ENCODE measurements around the gene ADIRF. TPM values are rescaled to one million over a fixed set of nuclear protein-coding genes. Genes with fewer than 3 reads are reported as not detected.
"Not testable (repeated sequence)": the region's sequence is repeated elsewhere in the genome, so short reads cannot be mapped to it uniquely, and the experiment has no call there.

ADIRF gene
- total and polyA plus RNA-seq, 2 donors (not counting 1 experiment from before 2014, with no cell fraction given): not detected

DNA sequence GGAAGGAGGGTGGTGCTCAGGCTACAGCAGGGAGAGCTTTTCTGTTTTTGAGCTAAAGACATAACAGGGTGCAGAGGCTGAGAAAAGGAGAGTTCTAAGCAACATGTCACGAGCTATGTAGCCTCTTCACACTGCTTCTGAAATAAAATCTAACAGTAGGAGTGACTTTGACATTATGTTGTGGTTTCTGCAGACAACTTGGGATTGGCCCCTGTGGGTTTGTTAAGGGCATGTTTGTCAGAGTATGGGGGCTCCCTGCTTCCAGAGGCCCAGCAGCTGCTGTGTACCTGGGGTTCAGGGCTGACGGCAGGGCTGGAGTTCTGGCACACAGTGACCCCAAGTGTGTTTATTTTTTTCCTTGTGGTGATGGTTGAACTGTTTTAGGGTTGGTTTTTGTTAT, 35.6 kb upstream of the ADIRF start:
- Histone ChIP-seq H3K4me2 (replicated peaks; ENCODE audit: low read depth, low read length, poor library complexity, severe bottlenecking) (no peak overlapping the region), H2AFZ (ENCODE audit: insufficient read depth, low read depth, low read length, poor library complexity, severe bottlenecking) (no peak overlapping the region), H3K79me2 (ENCODE audit: control insufficient read depth, insufficient read depth, low read length) (no peaks in the 10 kb centered on the region), H3K4me1 (ENCODE audit: control insufficient read depth in 2 of 2, insufficient read depth in 2 of 2, low read length in 2 of 2) (no peaks in the 10 kb centered on the region), H3K36me3 (replicated peaks in 1 of 2; ENCODE audit: control extremely low read depth in 1 of 2, control insufficient read depth in 1 of 2, extremely low read depth in 1 of 2, insufficient read depth in 2 of 2, low read length in 1 of 2) (no peaks in the 10 kb centered on the region), H3K27ac (ENCODE audit: low read length in 2 of 2) (no peak overlapping the region), H3K4me3 (ENCODE audit: control extremely low read depth in 1 of 5, extremely low read depth in 1 of 5, insufficient read depth in 1 of 5, low read depth in 2 of 5, low read length in 4 of 5) (no peak overlapping the region), H3K9me3 (ENCODE audit: control extremely low read depth in 1 of 3, control insufficient read depth in 2 of 3, insufficient read depth in 1 of 3, low read length in 2 of 3) (no peaks in the 10 kb centered on the region), H3K9ac (ENCODE audit: low read length) (no peak overlapping the region), H4K20me1 (ENCODE audit: control insufficient read depth, insufficient read depth, low read length, poor library complexity, severe bottlenecking) (no peaks in the 10 kb centered on the region), H3K27me3 (replicated peaks in 1 of 4; ENCODE audit: control extremely low read depth in 1 of 4, control insufficient read depth in 3 of 4, insufficient read depth in 4 of 4, low read length in 3 of 4) (no peaks in the 10 kb centered on the region)
- TF ChIP-seq, protein P1, sequence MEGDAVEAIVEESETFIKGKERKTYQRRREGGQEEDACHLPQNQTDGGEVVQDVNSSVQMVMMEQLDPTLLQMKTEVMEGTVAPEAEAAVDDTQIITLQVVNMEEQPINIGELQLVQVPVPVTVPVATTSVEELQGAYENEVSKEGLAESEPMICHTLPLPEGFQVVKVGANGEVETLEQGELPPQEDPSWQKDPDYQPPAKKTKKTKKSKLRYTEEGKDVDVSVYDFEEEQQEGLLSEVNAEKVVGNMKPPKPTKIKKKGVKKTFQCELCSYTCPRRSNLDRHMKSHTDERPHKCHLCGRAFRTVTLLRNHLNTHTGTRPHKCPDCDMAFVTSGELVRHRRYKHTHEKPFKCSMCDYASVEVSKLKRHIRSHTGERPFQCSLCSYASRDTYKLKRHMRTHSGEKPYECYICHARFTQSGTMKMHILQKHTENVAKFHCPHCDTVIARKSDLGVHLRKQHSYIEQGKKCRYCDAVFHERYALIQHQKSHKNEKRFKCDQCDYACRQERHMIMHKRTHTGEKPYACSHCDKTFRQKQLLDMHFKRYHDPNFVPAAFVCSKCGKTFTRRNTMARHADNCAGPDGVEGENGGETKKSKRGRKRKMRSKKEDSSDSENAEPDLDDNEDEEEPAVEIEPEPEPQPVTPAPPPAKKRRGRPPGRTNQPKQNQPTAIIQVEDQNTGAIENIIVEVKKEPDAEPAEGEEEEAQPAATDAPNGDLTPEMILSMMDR (IDR thresholded peaks at IDR 0.05): no peak
- no peak for TF ChIP-seq EZH2 (IDR thresholded peaks at IDR 0.05; ENCODE audit: borderline replicate concordance, insufficient read depth, low read depth, low read length, poor library complexity, severe bottlenecking)
- H3K9me3 Mint-ChIP-seq (ENCODE audit: insufficient read depth): no peaks in the 10 kb centered on the region
- POLR2A ChIA-PET: no interaction called here
- H3K27me3 Mint-ChIP-seq: no peaks in the 10 kb centered on the region
- ATAC-seq (ENCODE audit: low read depth) (no peak), DNase-seq (no peak)
- intact Hi-C loops (cut with micrococcal nuclease): loop anchor here (10.0 kb wide), 1 partner anchor 572 kb away; the partner anchor contains the start of gene MINPP1
- H3K4me3 Mint-ChIP-seq: no peak overlapping the region
- CTCF ChIA-PET: interaction anchor here (0.6 to 1.0 kb wide), 2 partner anchors 8 to 243 kb away, joined by 3 to 4 read pairs; no protein-coding TSS in a partner anchor
- no peaks in the 10 kb centered on the region for H3K4me1 Mint-ChIP-seq
- WGBS (ENCODE audit: insufficient coverage): 83% methylated on average over 1 of the region's 2 CpGs
- H3K27ac Mint-ChIP-seq: no peak overlapping the region

- H3K27me3 Mint-ChIP-seq; H3K4me1 Mint-ChIP-seq; H3K9me3 ChIP-seq (ENCODE audit: control extremely low read depth in 1 of 3, control insufficient read depth in 2 of 3, insufficient read depth in 1 of 3, low read length in 2 of 3); H3K9me3 Mint-ChIP-seq (ENCODE audit: insufficient read depth); H3K4me3 ChIP-seq (ENCODE audit: control extremely low read depth in 1 of 5, extremely low read depth in 1 of 5, insufficient read depth in 1 of 5, low read depth in 2 of 5, low read length in 4 of 5); H3K27me3 ChIP-seq (replicated peaks in 1 of 4; ENCODE audit: control extremely low read depth in 1 of 4, control insufficient read depth in 3 of 4, insufficient read depth in 4 of 4, low read length in 3 of 4); H2AFZ ChIP-seq (ENCODE audit: insufficient read depth, low read depth, low read length, poor library complexity, severe bottlenecking); H3K9ac ChIP-seq (ENCODE audit: low read length); POLR2A ChIA-PET; H3K27ac Mint-ChIP-seq; H3K4me1 ChIP-seq (ENCODE audit: control insufficient read depth in 2 of 2, insufficient read depth in 2 of 2, low read length in 2 of 2); H3K4me2 ChIP-seq (replicated peaks; ENCODE audit: low read depth, low read length, poor library complexity, severe bottlenecking); H3K27ac ChIP-seq (ENCODE audit: low read length in 2 of 2); H3K79me2 ChIP-seq (ENCODE audit: control insufficient read depth, insufficient read depth, low read length); DNase-seq; ATAC-seq (ENCODE audit: low read depth); H4K20me1 ChIP-seq (ENCODE audit: control insufficient read depth, insufficient read depth, low read length, poor library complexity, severe bottlenecking); H3K4me3 Mint-ChIP-seq; CTCF ChIA-PET; H3K36me3 ChIP-seq (replicated peaks in 1 of 2; ENCODE audit: control extremely low read depth in 1 of 2, control insufficient read depth in 1 of 2, extremely low read depth in 1 of 2, insufficient read depth in 2 of 2, low read length in 1 of 2): not testable (repeated sequence)
- WGBS (ENCODE audit: insufficient coverage): 91% methylated on average over 6 of the region's 6 CpGs
- intact Hi-C loops (cut with micrococcal nuclease): loop anchor here (10.0 kb wide), 1 partner anchor 571 kb away; the partner anchor contains the start of gene MINPP1
These were observed 34.0 kb upstream of the ADIRF start for GRCh38 chr10:86934162-86934711.

All from B cell (primary cell).